ENCODE data around the gene CYP39A1.

DNA sequence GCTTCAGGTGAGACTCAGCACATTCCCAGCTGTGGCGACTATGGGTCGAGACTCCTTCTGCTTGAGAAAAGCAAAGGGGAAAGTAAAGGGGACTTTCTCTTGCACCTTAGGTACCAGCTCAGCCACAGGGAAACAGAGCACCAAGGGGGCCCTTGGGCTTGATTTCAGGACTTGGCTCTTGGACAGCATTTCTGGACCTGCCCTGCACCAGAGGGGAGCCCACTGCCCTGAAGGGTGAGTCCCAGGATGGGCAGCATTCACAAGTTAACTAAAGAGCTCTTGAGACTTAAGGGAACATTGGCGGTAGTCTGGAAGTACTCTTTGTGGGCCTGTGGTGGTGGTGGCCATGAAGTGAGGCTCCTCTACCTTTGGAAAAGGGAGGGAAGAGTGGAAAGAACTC, 111.1 kb downstream of the CYP39A1 start:
- no peak for TF ChIP-seq POLR2A (IDR thresholded peaks at IDR 0.05)
- TF ChIP-seq, protein P1, sequence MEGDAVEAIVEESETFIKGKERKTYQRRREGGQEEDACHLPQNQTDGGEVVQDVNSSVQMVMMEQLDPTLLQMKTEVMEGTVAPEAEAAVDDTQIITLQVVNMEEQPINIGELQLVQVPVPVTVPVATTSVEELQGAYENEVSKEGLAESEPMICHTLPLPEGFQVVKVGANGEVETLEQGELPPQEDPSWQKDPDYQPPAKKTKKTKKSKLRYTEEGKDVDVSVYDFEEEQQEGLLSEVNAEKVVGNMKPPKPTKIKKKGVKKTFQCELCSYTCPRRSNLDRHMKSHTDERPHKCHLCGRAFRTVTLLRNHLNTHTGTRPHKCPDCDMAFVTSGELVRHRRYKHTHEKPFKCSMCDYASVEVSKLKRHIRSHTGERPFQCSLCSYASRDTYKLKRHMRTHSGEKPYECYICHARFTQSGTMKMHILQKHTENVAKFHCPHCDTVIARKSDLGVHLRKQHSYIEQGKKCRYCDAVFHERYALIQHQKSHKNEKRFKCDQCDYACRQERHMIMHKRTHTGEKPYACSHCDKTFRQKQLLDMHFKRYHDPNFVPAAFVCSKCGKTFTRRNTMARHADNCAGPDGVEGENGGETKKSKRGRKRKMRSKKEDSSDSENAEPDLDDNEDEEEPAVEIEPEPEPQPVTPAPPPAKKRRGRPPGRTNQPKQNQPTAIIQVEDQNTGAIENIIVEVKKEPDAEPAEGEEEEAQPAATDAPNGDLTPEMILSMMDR (IDR thresholded peaks at IDR 0.05) = no peak
